Memory B cell (primary cell): ENCODE measurements around the gene LMBR1.
A peak's percentile ranks its signal among the peaks of the same experiment; 100 is the strongest.
"Not testable (repeated sequence)": the region's sequence is repeated elsewhere in the genome, so short reads cannot be mapped to it uniquely, and the experiment has no call there.

Source experiments
- ATAC-seq: fragments of 150-1000 bp; cut with Tn5 transposase; 2 replicates; pipeline ENCODE4 v1.10.0; 2021; ENCODE audit warnings: low read depth, mild to moderate bottlenecking, moderate library complexity
- DNase-seq, 2 donors: peaks; one replicate each; pipeline ENCODE4 v3.0.0; 2022; ENCODE audit warnings: low spot score in 2 of 2
- H3K27ac Mint-ChIP-seq: one replicate; pipeline ENCODE4 v1.8.0; 2022; ENCODE audit warnings: mild to moderate bottlenecking, moderate library complexity, mixed read lengths
- H3K27me3 Mint-ChIP-seq: one replicate; pipeline ENCODE4 v1.8.0; 2022; ENCODE audit warnings: mixed read lengths
- H3K36me3 Mint-ChIP-seq: one replicate; pipeline ENCODE4 v1.8.0; 2022; ENCODE audit warnings: mild to moderate bottlenecking, mixed read lengths
- H3K4me1 Mint-ChIP-seq: one replicate; pipeline ENCODE4 v1.8.0; 2022; ENCODE audit warnings: mixed read lengths
- H3K4me3 Mint-ChIP-seq: one replicate; pipeline ENCODE4 v1.8.0; 2022; ENCODE audit warnings: mild to moderate bottlenecking, moderate library complexity, mixed read lengths
- H3K9me3 Mint-ChIP-seq: one replicate; pipeline ENCODE4 v1.8.0; 2022; ENCODE audit warnings: mixed read lengths

The LMBR1 gene

GRCh38 chr7:156848979-156849378 lies 44.0 kb downstream of the LMBR1 start:
- Mint-ChIP-seq H3K4me3 (no peak overlapping the region), H3K27ac (no peak overlapping the region), H3K27me3 (no peaks in the 10 kb centered on the region), H3K9me3 (peaks cover 6% of the 10 kb centered on the region), H3K4me1 (peaks cover 28% of the 10 kb centered on the region), H3K36me3 (peaks cover 22% of the 10 kb centered on the region)
- DNase-seq (no peak), ATAC-seq (no peak)

GRCh38 chr7:156845379-156846101 lies 47.4 kb downstream of the LMBR1 start:
- no peaks in the 10 kb centered on the region for H3K27me3 Mint-ChIP-seq
- H3K36me3 Mint-ChIP-seq: peaks cover 11% of the 10 kb centered on the region
- H3K9me3 Mint-ChIP-seq: peaks cover 6% of the 10 kb centered on the region
- H3K27ac Mint-ChIP-seq: no peak overlapping the region
- ATAC-seq: no peak
- no peak for DNase-seq
- H3K4me1 Mint-ChIP-seq: peaks cover 19% of the 10 kb centered on the region
- H3K4me3 Mint-ChIP-seq: no peak overlapping the region

- H3K27ac Mint-ChIP-seq, DNase-seq, H3K4me3 Mint-ChIP-seq, H3K27me3 Mint-ChIP-seq, ATAC-seq, H3K9me3 Mint-ChIP-seq: not testable (repeated sequence)
- peaks cover 26% of the 10 kb centered on the region for H3K4me1 Mint-ChIP-seq
- peaks cover 15% of the 10 kb centered on the region for H3K36me3 Mint-ChIP-seq
Measured at GRCh38 chr7:156843582-156843981, 49.4 kb downstream of the LMBR1 start.

GRCh38 chr7:156843157-156843556 lies 49.8 kb downstream of the LMBR1 start:
- no peak for DNase-seq
- H3K27ac Mint-ChIP-seq: no peak overlapping the region
- H3K4me3 Mint-ChIP-seq: no peak overlapping the region
- H3K9me3 Mint-ChIP-seq: peaks cover 2% of the 10 kb centered on the region
- H3K27me3 Mint-ChIP-seq: no peaks in the 10 kb centered on the region
- H3K36me3 Mint-ChIP-seq: peaks cover 19% of the 10 kb centered on the region
- no peak for ATAC-seq
- H3K4me1 Mint-ChIP-seq: peaks cover 26% of the 10 kb centered on the region

- Mint-ChIP-seq H3K9me3 (peaks cover 2% of the 10 kb centered on the region), H3K27me3 (no peaks in the 10 kb centered on the region), H3K4me1 (peaks cover 22% of the 10 kb centered on the region), H3K4me3 (no peak overlapping the region), H3K27ac (no peak overlapping the region), H3K36me3 (peaks cover 16% of the 10 kb centered on the region)
- ATAC-seq: no peak
- DNase-seq: no peak
Measured at GRCh38 chr7:156842740-156843140, 50.2 kb downstream of the LMBR1 start.

- H3K9me3 Mint-ChIP-seq: peaks cover 2% of the 10 kb centered on the region
Measured at GRCh38 chr7:156842317-156842716, 50.7 kb downstream of the LMBR1 start.

GRCh38 chr7:156841497-156841896 lies 51.5 kb downstream of the LMBR1 start:
- Mint-ChIP-seq H3K9me3 (peaks cover 2% of the 10 kb centered on the region), H3K4me3 (no peak overlapping the region), H3K27ac (no peak overlapping the region), H3K27me3 (no peaks in the 10 kb centered on the region), H3K4me1 (peaks cover 12% of the 10 kb centered on the region), H3K36me3 (peaks cover 16% of the 10 kb centered on the region)
- no peak for DNase-seq
- ATAC-seq: no peak

More at GRCh38 chr7:156842317-156842716, 50.7 kb downstream of the LMBR1 start:
- Mint-ChIP-seq H3K27me3 (no peaks in the 10 kb centered on the region), H3K4me3 (no peak overlapping the region), H3K4me1 (peaks cover 18% of the 10 kb centered on the region), H3K27ac (no peak overlapping the region), H3K36me3 (peaks cover 16% of the 10 kb centered on the region)
- no peak for ATAC-seq
- no peak for DNase-seq

- ATAC-seq (no peak), DNase-seq (no peak)
- peaks cover 2% of the 10 kb centered on the region for H3K9me3 Mint-ChIP-seq
- H3K36me3 Mint-ChIP-seq: peaks cover 19% of the 10 kb centered on the region
- H3K27ac Mint-ChIP-seq: no peak overlapping the region
- H3K4me1 Mint-ChIP-seq: peaks cover 12% of the 10 kb centered on the region
- no peak overlapping the region for H3K4me3 Mint-ChIP-seq
- H3K27me3 Mint-ChIP-seq: no peaks in the 10 kb centered on the region
Measured at GRCh38 chr7:156840134-156840533, 52.8 kb downstream of the LMBR1 start.

GRCh38 chr7:156836443-156836842 lies 56.5 kb downstream of the LMBR1 start:
- no peak overlapping the region for H3K27ac Mint-ChIP-seq
- ATAC-seq (no peak), DNase-seq (no peak)
- H3K4me1 Mint-ChIP-seq: peaks cover 23% of the 10 kb centered on the region
- no peaks in the 10 kb centered on the region for H3K27me3 Mint-ChIP-seq
- no peak overlapping the region for H3K4me3 Mint-ChIP-seq
- H3K9me3 Mint-ChIP-seq: peaks cover 2% of the 10 kb centered on the region
- H3K36me3 Mint-ChIP-seq: peaks cover 24% of the 10 kb centered on the region

- no peak overlapping the region for H3K27ac Mint-ChIP-seq
- H3K9me3 Mint-ChIP-seq: peaks cover 2% of the 10 kb centered on the region
- H3K36me3 Mint-ChIP-seq: peaks cover 18% of the 10 kb centered on the region
- no peaks in the 10 kb centered on the region for H3K27me3 Mint-ChIP-seq
- peaks cover 22% of the 10 kb centered on the region for H3K4me1 Mint-ChIP-seq
- ATAC-seq: no peak
- H3K4me3 Mint-ChIP-seq: no peak overlapping the region
- DNase-seq: no peak
Measured at GRCh38 chr7:156834462-156834861, 58.5 kb downstream of the LMBR1 start.

GRCh38 chr7:156833312-156833711 lies 59.7 kb downstream of the LMBR1 start:
- H3K4me3 Mint-ChIP-seq: no peak overlapping the region
- no peaks in the 10 kb centered on the region for H3K9me3 Mint-ChIP-seq

GRCh38 chr7:156832195-156832877 lies 60.6 kb downstream of the LMBR1 start:
- Mint-ChIP-seq H3K9me3 (no peaks in the 10 kb centered on the region), H3K27ac (peak overlapping the region; percentile 65), H3K4me1 (peaks cover 22% of the 10 kb centered on the region), H3K4me3 (no peak overlapping the region), H3K27me3 (no peaks in the 10 kb centered on the region), H3K36me3 (peaks cover 10% of the 10 kb centered on the region)
- ATAC-seq (peak; percentile 87), DNase-seq (no peak)

More at GRCh38 chr7:156833312-156833711, 59.7 kb downstream of the LMBR1 start:
- Mint-ChIP-seq H3K27ac (no peak overlapping the region), H3K27me3 (no peaks in the 10 kb centered on the region), H3K36me3 (peaks cover 12% of the 10 kb centered on the region), H3K4me1 (peaks cover 22% of the 10 kb centered on the region)
- ATAC-seq: no peak
- no peak for DNase-seq

- H3K27me3 Mint-ChIP-seq: no peaks in the 10 kb centered on the region
- H3K27ac Mint-ChIP-seq: peak overlapping the region; percentile 77
- ATAC-seq (peak; percentile 41), DNase-seq (no peak)
- no peaks in the 10 kb centered on the region for H3K9me3 Mint-ChIP-seq
- H3K4me3 Mint-ChIP-seq: peak overlapping the region; percentile 60
- peaks cover 22% of the 10 kb centered on the region for H3K4me1 Mint-ChIP-seq
- H3K36me3 Mint-ChIP-seq: peaks cover 7% of the 10 kb centered on the region
Measured at GRCh38 chr7:156829669-156830336, 63.2 kb downstream of the LMBR1 start.

- Mint-ChIP-seq H3K27ac (no peak overlapping the region), H3K9me3 (no peaks in the 10 kb centered on the region), H3K4me1 (peaks cover 18% of the 10 kb centered on the region), H3K36me3 (peaks cover 5% of the 10 kb centered on the region), H3K4me3 (no peak overlapping the region), H3K27me3 (no peaks in the 10 kb centered on the region)
- DNase-seq: no peak
- ATAC-seq: no peak
Measured at GRCh38 chr7:156827587-156828203, 65.3 kb downstream of the LMBR1 start.
